CD4-positive, alpha-beta T cell treated with Interleukin-6 for 4 hours (primary cell): ENCODE results near the gene C20orf96.
"Not testable (repeated sequence)": the region's sequence is repeated elsewhere in the genome, so short reads cannot be mapped to it uniquely, and the experiment has no call there.

Experiments
- DNase-seq: peaks from one replicate; pipeline ENCODE4 v3.0.0-alpha.2; 2020; ENCODE audit warnings: mixed read lengths

C20orf96 gene

GRCh38 chr20:235891-236290, 54.7 kb downstream of the C20orf96 start:
- DNase-seq, result no peak

GRCh38 chr20:227439-228105, 63.0 kb downstream of the C20orf96 start:
- peak; percentile 4 for DNase-seq

DNA sequence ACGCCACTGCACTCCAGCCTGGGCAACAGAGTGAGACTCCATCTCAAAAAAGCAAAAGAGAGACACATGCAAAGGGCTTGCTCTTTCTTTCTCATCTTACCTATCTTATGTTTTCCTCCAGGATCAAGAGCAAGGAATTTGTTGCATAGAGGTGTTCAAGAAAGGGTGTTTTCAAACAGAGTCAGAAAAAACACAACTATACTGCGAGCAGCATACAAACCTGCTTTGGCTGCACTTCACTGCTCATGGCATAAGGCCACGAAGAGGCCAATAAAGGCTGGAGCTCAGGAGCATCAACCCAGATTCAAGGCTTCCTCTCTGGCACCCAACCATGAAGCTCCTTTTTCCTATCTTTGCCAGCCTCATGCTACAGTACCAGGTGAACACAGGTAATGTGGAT, 63.6 kb downstream of the C20orf96 start, which contains the start of gene DEFB129:
DEFB129 (plus strand) TSS at position 301 of the 400 bp plus-strand sequence; CDS start at position 332, 31 bp downstream.
- no peak for DNase-seq

GRCh38 chr20:225879-226278, 64.7 kb downstream of the C20orf96 start:
- not testable (repeated sequence) for DNase-seq

DNA sequence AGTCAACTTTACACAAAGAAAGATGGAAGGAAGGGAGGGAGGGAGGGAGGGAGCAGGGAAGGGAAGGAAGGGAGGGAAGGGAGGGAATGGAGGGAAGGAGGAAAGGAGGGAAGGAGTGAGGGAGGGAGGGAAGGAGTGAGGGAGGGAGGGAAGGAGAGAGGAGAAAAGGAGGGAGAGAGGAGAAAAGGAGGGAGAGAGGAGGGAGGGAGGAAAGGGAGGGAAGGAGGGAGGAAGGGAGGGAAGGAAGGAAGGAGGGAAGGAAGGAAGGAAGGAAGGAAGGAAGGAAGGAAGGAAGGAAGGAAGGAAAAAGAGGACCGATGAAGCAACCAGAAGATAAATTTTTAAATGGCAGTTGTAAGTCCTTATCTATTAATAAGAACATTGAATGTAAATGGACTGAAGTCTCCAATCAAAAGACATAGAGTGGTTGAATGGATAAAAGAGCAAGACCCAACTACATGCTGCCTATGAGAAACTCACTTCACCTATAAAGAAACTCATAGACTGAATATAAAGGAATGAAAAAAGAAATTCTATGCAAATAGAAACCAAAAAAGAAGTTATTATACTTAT, 69.2 kb downstream of the C20orf96 start:
- no peak for DNase-seq
